ENCODE data around the gene CDH26. TPM values are rescaled to one million over a fixed set of nuclear protein-coding genes. Genes with fewer than 3 reads are reported as not detected.

Gene CDH26
- total RNA-seq, 1 donor from 2014 or later: 6.9 TPM

- Mint-ChIP-seq H3K36me3 (no peaks in the 10 kb centered on the region), H3K4me1 (ENCODE audit: unreplicated experiment) (no peaks in the 10 kb centered on the region), H3K27me3 (no peaks in the 10 kb centered on the region), H3K9me3 (no peaks in the 10 kb centered on the region), H3K4me3 (no peak overlapping the region), H3K27ac (no peak overlapping the region)
- TF ChIP-seq CTCF (conservative IDR thresholded peaks at IDR 0.05): no peak
- DNase-seq (ENCODE audit: extremely low spot score, unreplicated experiment): no peak
Observed at GRCh38 chr20:59976156-59976782, 18.0 kb downstream of the CDH26 start.

GRCh38 chr20:59977086-59977485 is 18.9 kb downstream of the CDH26 start:
- H3K36me3 Mint-ChIP-seq: no peaks in the 10 kb centered on the region
- H3K4me3 Mint-ChIP-seq: no peak overlapping the region
- H3K9me3 Mint-ChIP-seq: no peaks in the 10 kb centered on the region
- DNase-seq (ENCODE audit: extremely low spot score, unreplicated experiment): no peak
- H3K27ac Mint-ChIP-seq: no peak overlapping the region
- no peaks in the 10 kb centered on the region for H3K27me3 Mint-ChIP-seq
- TF ChIP-seq CTCF (conservative IDR thresholded peaks at IDR 0.05): no peak
- no peaks in the 10 kb centered on the region for H3K4me1 Mint-ChIP-seq (ENCODE audit: unreplicated experiment)

GRCh38 chr20:59983076-59983475 is 24.9 kb downstream of the CDH26 start:
- peaks cover 6% of the 10 kb centered on the region for H3K4me1 Mint-ChIP-seq (ENCODE audit: unreplicated experiment)
- H3K27ac Mint-ChIP-seq: no peak overlapping the region
- no peak for TF ChIP-seq CTCF (conservative IDR thresholded peaks at IDR 0.05)
- DNase-seq (ENCODE audit: extremely low spot score, unreplicated experiment): no peak
- no peak overlapping the region for H3K4me3 Mint-ChIP-seq
- H3K9me3 Mint-ChIP-seq: no peaks in the 10 kb centered on the region
- H3K36me3 Mint-ChIP-seq: no peaks in the 10 kb centered on the region
- no peaks in the 10 kb centered on the region for H3K27me3 Mint-ChIP-seq

- Mint-ChIP-seq H3K27ac (no peak overlapping the region), H3K4me1 (ENCODE audit: unreplicated experiment) (peaks cover 6% of the 10 kb centered on the region), H3K27me3 (no peaks in the 10 kb centered on the region), H3K4me3 (no peak overlapping the region), H3K9me3 (no peaks in the 10 kb centered on the region), H3K36me3 (no peaks in the 10 kb centered on the region)
- no peak for TF ChIP-seq CTCF (conservative IDR thresholded peaks at IDR 0.05)
- no peak for DNase-seq (ENCODE audit: extremely low spot score, unreplicated experiment)
Observed at GRCh38 chr20:59984541-59984940, 26.3 kb downstream of the CDH26 start.

- DNase-seq (ENCODE audit: extremely low spot score, unreplicated experiment): no peak
- Mint-ChIP-seq H3K36me3 (no peaks in the 10 kb centered on the region), H3K4me1 (ENCODE audit: unreplicated experiment) (peaks cover 6% of the 10 kb centered on the region), H3K27ac (no peak overlapping the region), H3K4me3 (no peak overlapping the region), H3K27me3 (no peaks in the 10 kb centered on the region), H3K9me3 (no peaks in the 10 kb centered on the region)
- no peak for TF ChIP-seq CTCF (conservative IDR thresholded peaks at IDR 0.05)
Observed at GRCh38 chr20:59985164-59985563, 26.9 kb downstream of the CDH26 start.

GRCh38 chr20:59985864-59986263 is 27.6 kb downstream of the CDH26 start:
- DNase-seq (ENCODE audit: extremely low spot score, unreplicated experiment): no peak
- no peaks in the 10 kb centered on the region for H3K9me3 Mint-ChIP-seq
- no peaks in the 10 kb centered on the region for H3K27me3 Mint-ChIP-seq
- H3K4me1 Mint-ChIP-seq (ENCODE audit: unreplicated experiment): peaks cover 6% of the 10 kb centered on the region
- H3K4me3 Mint-ChIP-seq: no peak overlapping the region
- no peak for TF ChIP-seq CTCF (conservative IDR thresholded peaks at IDR 0.05)
- no peak overlapping the region for H3K27ac Mint-ChIP-seq
- H3K36me3 Mint-ChIP-seq: no peaks in the 10 kb centered on the region
